ENCODE measurements around the gene TAS2R31.
"Not testable (repeated sequence)": the region's sequence is repeated elsewhere in the genome, so short reads cannot be mapped to it uniquely, and the experiment has no call there.

Gene TAS2R31

GRCh38 chr12:11031307-11031706 lies at the start of gene TAS2R31:
Gene TAS2R31 (minus strand): TSS chr12:11031407. CDS start chr12:11031335, 72 bp downstream.
- no peak for DNase-seq (ENCODE audit: low spot score)

GRCh38 chr12:11078246-11078645 lies 47.0 kb upstream of the TAS2R31 start:
- DNase-seq (ENCODE audit: low spot score): no peak

GRCh38 chr12:11075642-11076041 lies 44.4 kb upstream of the TAS2R31 start:
- no peak for DNase-seq (ENCODE audit: low spot score)

- no peak for DNase-seq (ENCODE audit: low spot score)
These were observed 40.2 kb upstream of the TAS2R31 start for GRCh38 chr12:11071414-11071813.

GRCh38 chr12:11070999-11071398 lies 39.8 kb upstream of the TAS2R31 start:
- no peak for DNase-seq (ENCODE audit: low spot score)

GRCh38 chr12:11069854-11070365 lies 38.7 kb upstream of the TAS2R31 start:
- no peak for DNase-seq (ENCODE audit: low spot score)

GRCh38 chr12:11067514-11067913 lies 36.3 kb upstream of the TAS2R31 start:
- no peak for DNase-seq (ENCODE audit: low spot score)

- DNase-seq (ENCODE audit: low spot score): not testable (repeated sequence)
These were observed 31.0 kb upstream of the TAS2R31 start, which contains the start of gene TAS2R46 for GRCh38 chr12:11062194-11062593. Gene TAS2R46 (minus strand): TSS chr12:11062294. CDS start chr12:11062294, 0 bp downstream.

GRCh38 chr12:11059784-11060183 lies 28.6 kb upstream of the TAS2R31 start:
- no peak for DNase-seq (ENCODE audit: low spot score)

GRCh38 chr12:11059041-11059440 lies 27.8 kb upstream of the TAS2R31 start:
- DNase-seq (ENCODE audit: low spot score): no peak

GRCh38 chr12:11055306-11055705 lies 24.1 kb upstream of the TAS2R31 start:
- no peak for DNase-seq (ENCODE audit: low spot score)

GRCh38 chr12:11049806-11050531 lies 18.8 kb upstream of the TAS2R31 start:
- not testable (repeated sequence) for DNase-seq (ENCODE audit: low spot score)

- DNase-seq (ENCODE audit: low spot score): not testable (repeated sequence)
These were observed 10.2 kb upstream of the TAS2R31 start for GRCh38 chr12:11041366-11041765.

GRCh38 chr12:11040162-11040561 lies 9.0 kb upstream of the TAS2R31 start:
- no peak for DNase-seq (ENCODE audit: low spot score)

GRCh38 chr12:11039171-11039570 lies 8.0 kb upstream of the TAS2R31 start:
- no peak for DNase-seq (ENCODE audit: low spot score)

- DNase-seq (ENCODE audit: low spot score): not testable (repeated sequence)
These were observed 2.8 kb upstream of the TAS2R31 start for GRCh38 chr12:11033959-11034358.

GRCh38 chr12:11026118-11026517 lies 5.1 kb downstream of the TAS2R31 start:
- no peak for DNase-seq (ENCODE audit: low spot score)

- DNase-seq (ENCODE audit: low spot score): no peak
These were observed 7.8 kb downstream of the TAS2R31 start for GRCh38 chr12:11023387-11023786.

GRCh38 chr12:11022520-11022919 lies 8.7 kb downstream of the TAS2R31 start, which contains the start of gene TAS2R19:
Gene TAS2R19 (minus strand): TSS chr12:11022620. CDS start chr12:11022571, 49 bp downstream.
- DNase-seq (ENCODE audit: low spot score): no peak

GRCh38 chr12:11016937-11017336 lies 14.3 kb downstream of the TAS2R31 start:
- no peak for DNase-seq (ENCODE audit: low spot score)

GRCh38 chr12:11015775-11016430 lies 15.3 kb downstream of the TAS2R31 start:
- no peak for DNase-seq (ENCODE audit: low spot score)

- no peak for DNase-seq (ENCODE audit: low spot score)
These were observed 17.0 kb downstream of the TAS2R31 start for GRCh38 chr12:11014234-11014633.

GRCh38 chr12:11007608-11008007 lies 23.6 kb downstream of the TAS2R31 start:
- DNase-seq (ENCODE audit: low spot score): no peak
